GM21576 (cell line): ENCODE measurements around the gene GLDN.

Experiments
- ATAC-seq: cut with Tn5 transposase; IDR thresholded peaks from one replicate; pipeline ENCODE4 v1.9.1; 2021; ENCODE audit warnings: mild to moderate bottlenecking, moderate library complexity; ENCODE audit not compliant: unreplicated experiment

Gene GLDN

DNA sequence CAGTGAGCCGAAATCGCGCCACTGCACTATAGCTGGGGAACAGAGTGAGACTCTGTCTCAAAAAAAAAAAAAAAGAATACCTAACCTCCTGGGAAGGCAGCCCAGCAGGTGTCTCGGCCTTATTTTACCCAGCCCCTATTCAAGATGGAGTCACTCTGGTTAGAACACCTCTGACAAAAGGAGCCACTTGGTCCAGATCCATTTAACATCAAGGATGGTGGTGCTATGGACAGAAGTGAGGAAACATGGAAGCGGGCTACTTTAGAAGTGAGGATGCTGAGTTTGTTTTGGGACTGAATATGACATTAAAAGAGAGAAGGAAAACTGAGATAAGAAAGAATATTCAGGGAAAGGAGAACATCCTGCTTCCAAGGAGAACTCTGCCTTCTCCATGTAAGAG is 14.7 kb downstream of the GLDN start:
- no peak for ATAC-seq

DNA sequence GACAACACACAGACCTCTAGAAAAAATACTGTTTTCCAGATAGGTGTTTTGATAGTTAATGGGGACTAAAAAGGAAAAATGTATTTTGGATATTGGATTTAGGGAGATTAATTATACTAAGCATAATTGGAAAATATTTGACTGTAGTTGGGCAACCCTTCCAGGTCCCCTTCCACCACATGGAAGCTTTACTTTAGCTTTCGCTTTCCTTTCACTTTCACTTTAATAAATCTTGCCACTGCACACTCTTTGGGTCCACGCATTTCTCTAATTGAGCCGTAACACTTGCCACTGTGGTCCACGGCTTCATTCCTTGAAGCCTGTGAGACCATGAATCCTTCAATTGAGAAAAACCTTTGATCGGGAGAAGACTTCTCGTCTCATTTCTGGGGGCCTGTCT is 15.5 kb downstream of the GLDN start:
- ATAC-seq = no peak

DNA sequence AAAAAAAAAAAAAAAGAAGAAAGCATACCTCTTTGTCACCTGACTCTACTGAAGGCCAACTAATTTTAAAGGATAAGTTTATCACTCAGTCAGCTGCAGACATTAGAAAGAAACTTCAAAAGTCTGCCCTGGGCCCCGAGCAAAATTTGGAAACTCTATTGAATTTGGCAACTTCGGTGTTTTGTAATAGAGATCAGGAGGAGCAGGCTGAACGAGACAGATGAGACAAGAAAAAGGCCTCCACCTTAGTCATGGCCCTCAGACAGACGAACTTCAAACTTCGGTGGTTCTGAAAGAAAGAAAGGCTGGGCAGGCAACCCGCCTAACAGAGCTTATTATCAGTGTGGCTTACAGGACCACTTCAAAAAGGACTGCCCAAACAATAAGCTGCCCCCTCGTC is 18.5 kb downstream of the GLDN start:
- no peak for ATAC-seq

DNA sequence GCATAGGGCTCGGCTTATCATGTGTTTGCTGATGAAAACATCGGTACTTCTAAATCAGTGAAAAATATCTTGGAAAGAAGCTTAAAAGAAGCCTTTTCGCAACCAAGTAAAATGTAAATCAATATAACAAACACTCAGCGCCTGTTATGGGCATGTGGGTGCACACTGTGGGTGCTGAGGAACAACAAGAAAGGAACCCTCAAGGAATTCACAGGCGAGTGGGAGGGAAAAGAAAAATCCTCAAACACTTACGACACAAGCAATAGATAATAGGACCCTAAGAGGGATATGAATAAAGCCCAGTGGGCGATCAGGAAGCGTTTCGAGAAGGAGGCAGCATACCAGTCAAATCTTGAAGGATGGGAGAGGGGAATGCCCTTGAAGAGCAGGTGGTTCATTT is 21.9 kb downstream of the GLDN start:
- no peak for ATAC-seq

DNA sequence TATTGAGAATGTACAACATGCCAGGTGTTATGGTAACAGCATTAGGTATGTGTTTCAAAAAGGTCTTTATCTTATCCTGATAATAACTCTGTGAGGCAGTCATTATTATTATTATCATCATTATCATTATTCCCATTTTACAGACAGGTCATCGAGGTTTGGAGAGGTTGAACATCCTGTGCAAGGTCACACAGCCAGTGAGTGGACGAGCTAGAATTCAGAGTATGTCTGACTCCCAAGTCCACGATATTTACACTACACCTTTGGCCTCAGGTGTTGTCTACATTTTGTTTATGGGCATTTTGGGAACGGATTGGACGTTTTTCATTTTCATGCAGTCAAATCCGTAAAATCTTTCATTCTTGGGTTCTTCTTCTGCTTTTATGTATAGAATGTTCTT is 24.0 kb downstream of the GLDN start:
- ATAC-seq = no peak

DNA sequence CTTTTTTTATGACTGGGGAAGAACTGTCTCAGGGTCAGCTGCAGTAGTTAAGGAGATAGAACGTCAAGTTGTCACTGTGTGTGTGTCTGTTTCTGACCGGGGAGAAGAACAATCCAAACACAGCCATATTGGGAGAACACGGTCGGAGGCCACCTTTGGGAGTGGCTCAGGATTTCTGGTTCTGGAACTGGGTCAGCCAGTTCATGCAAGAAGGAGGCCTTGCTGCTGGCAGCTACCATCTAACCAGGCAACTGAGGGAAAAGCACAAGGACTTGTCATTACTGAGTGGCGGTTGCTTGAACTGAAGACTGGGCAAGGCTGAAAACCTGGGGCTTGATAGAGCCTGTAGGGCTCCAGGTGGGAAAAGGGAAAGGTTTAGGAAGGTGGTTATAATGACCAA is 24.6 kb downstream of the GLDN start:
- no peak for ATAC-seq

DNA sequence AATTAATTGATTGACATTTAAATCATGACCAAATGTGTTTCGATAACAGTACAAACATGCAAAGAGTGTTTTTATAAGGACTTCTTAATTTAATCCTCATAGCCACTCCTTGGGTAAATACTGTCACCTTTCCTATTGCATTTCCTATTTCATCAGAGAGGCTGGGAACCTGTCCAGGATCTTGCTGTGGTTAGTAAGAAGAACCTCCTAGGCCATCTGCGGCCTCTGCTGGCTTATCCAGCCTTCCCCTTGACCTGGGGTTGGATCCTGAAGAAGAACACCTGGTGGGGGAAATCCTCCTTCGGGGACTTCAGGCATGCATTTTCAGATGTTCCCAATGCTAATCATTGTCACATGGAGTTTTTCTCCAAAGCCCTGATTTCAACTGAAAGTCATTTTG is 25.5 kb downstream of the GLDN start:
- no peak for ATAC-seq

DNA sequence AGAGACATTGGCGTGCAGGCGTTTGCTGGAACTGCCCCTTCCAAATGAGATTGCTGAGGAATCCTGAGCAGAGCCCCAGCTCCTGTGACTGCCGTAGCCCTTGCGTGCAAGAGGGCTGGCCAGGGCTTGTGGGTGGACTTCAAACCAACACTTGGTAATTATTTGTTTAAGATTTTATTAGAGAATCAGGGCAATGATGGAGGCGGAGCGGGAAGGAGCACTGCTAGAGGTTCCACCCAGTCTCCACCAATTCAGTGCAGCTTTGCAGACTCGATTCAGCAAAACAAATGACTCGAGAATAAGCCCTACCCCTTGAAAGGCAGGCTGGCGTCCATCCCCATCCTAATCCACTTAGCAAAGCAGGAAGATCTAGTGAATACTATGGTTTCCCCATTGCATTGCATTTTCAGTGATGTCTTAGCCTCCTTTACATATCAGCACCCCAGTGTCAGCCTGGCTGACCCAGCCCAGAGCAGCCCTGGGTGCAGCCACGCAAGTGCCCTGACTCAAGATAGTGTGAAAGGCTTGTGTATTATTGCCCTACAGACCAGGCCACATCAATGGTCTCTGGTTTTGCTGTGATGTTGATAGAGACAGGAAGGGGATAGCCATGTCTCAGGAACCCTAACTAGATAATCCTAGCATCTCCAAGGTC is 26.0 kb downstream of the GLDN start:
- no peak for ATAC-seq

DNA sequence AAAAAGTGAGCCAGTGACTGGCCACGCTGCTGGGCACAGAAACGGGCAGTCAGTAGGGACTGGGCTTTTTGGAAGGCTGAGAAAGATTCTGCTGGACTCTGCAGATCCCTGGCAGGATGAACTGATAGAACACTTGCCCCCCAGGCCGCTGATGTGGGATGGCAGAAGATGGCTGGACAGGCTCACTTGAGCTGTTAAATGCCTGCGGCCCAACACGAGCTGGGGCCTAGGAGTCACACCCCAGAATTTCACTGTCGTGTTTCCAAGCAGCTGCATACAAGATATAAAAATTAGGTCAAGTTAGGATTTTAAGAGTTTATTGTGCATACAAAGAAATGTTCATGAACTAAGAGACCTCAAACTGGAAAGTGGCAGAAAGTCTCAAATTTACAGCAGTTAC is 26.9 kb downstream of the GLDN start:
- ATAC-seq = no peak

DNA sequence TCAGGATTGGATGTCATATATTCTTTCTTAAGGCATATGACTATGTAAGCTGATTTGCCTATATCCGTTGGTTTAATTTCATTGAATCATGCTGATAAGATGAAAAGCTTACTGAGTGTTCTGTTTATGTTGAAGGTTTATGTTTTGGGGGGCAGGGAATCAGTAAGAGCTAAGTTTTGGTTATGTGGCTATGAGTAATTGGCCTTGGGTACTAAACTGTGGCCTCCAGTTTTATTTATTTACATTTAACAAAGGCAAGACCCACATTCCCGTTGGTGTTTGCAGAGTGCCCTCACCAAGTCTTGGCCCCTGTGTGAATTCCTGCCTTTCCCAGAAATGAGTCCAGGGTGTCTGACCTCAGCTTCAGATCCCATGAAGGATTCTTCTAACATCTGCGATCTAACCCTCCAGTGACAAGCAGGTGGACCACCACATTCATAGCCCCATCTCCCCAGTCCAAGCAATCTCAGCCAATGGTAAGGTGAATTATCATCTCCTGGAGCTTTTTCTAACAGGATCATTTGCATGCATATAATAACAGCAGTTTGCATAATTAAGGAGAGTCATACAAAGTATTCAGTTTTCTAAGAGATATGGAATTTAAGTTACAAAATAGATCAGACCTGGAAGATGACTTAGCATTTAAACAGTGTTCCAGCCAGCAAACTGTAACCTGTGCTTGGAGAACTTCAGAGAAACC is 27.4 kb downstream of the GLDN start:
- ATAC-seq = no peak

DNA sequence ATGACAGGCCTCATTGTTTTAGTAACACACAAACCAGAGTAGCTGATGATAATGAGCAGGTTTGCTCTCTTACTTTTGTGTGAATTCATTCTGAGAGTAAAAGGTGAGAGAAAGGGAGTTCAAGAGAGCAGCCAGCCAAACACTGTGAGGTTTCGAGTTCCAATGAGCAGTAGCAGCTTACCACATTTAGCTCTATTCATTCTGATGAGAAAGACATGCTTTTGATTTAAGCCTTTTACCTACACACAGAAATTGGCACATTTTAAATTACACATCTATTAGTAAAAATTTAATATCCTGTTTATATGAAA is 28.0 kb downstream of the GLDN start:
- ATAC-seq = no peak

DNA sequence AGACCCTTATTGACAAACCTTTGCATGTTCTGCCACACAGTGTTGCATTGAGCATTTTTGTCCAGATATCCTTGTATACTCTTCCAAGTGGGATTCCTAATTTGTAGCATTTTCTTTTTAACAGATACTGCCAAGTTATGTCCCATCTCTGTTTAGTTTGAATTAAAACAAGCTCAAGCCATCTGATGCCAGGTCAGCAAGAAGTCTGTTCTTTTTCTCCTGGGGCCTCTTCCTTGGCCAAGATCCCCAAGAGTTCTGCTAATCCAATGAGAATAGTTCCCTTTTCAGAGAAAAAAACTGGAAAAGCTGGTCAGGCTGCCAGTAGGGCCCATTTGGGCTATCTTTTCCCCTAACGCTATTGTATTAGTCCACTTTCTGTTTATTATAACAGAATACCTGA is 29.8 kb downstream of the GLDN start:
- no peak for ATAC-seq

DNA sequence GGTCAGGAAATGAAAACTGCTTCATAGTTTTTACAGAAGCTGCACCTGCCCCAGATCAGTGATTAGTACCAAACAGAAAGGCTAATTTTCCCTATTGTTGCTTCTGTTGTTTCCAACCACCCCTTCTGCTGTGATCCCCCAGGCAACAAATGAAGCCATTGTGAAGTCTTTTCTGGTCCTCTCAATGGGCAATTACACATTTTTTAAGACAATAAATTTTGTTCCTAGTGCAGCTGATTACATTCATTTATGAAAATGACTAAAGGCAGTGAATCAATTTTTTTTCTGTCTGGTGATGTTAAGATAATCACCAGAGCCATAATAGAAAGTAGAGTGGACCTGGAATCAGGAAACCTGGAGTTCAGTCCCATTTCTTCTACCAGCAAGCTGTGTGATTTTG is 32.7 kb downstream of the GLDN start:
- ATAC-seq = no peak

DNA sequence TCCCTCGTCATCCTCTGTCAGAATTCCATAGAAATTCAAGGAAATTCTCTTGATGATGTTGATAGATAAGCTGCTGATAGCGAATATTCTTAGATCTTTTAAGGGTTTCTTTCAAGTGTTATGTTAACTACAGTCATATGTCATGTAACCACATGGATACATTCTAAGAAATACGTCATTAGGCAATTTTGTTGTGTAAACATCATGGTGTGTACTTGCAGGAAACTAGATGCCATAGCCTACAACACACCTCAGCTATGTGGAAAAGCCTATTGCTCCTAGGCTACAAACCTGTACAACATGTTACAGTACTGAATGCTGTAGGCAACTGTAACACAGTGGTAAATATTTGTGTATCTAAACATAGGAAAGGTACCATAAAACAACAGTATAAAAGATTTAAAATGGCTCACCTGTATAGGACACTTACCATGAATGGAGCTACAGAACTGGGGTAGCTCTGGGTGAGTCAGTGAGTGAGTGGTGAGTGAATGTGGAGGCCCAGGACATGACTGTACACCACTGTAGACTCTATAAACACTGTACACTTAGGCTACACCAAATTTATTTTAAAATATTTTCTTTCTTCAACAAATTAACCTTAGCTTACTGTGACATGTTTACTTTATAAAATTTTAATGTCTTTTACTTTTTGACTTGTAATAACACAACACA is 34.6 kb downstream of the GLDN start:
- no peak for ATAC-seq

DNA sequence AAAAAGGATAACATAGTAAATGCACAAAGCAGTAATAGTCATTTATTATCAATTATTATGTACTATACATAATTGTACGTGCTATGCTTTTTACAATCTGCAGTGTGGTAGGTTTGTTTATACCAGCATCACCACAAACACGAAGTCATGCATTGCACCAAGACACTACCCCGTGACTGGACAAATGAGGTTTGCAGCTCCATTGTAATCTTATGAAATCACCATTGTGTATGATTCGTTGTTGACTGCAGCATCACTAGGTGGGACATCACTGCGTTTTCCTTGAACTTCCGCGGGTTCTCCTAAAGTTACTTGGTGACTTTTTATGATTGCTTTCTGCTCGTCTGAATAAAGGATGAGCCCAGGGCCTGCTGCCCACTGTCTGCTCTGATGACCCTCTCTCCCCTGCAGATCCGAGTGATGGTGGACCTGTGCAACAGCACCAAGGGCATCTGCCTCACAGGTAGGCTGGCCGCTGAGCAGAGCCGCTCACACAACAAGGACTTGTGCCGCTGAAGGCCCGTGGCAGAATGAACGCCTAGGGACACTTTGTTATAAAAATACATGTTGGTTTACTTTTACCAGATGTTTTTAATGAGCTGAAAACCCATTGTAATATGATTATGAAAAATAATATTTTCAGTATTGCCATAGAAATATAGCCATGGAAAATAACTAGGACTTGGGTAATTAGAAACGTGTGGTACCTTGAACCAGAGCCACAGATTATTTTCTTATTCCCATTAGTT is 35.8 kb downstream of the GLDN start:
- ATAC-seq = no peak

DNA sequence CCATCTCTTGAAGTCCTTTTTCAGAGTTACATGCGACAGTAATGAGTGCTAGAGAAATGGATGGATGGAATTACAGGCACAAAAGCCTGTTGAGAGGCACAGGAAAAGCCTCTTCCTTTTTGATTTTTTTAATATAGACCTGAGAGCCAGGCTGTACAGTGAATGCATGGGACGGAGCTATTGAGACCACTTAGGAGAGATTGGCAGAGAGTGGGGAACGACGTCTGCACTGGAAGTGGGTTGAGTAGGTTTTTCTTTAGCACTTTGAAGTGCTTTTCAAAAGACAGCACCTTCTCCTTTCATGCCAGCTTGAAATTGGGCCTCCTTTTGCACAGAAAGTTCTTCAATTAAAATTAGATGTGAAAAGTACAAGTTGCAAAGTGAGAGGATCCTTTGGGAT is 37.0 kb downstream of the GLDN start:
- ATAC-seq = no peak

DNA sequence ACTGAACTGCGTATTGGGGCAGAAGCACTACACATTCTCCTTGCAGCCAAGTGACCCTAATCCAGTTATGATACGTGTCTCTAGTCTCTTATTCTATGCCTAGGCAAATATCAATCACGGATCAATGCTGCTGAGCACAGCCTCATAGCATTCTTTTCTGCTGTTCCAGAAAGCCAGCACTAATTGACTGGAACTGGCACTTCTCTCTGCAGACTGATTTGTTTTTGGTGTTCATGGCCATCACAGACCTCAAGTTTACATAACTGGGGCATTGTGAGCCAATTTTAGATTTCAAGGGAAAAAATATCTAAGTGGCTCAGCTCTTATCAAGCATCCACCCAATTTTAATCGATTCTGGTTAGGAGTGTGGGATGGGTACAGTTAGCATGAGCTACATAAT is 37.9 kb downstream of the GLDN start:
- ATAC-seq = no peak

DNA sequence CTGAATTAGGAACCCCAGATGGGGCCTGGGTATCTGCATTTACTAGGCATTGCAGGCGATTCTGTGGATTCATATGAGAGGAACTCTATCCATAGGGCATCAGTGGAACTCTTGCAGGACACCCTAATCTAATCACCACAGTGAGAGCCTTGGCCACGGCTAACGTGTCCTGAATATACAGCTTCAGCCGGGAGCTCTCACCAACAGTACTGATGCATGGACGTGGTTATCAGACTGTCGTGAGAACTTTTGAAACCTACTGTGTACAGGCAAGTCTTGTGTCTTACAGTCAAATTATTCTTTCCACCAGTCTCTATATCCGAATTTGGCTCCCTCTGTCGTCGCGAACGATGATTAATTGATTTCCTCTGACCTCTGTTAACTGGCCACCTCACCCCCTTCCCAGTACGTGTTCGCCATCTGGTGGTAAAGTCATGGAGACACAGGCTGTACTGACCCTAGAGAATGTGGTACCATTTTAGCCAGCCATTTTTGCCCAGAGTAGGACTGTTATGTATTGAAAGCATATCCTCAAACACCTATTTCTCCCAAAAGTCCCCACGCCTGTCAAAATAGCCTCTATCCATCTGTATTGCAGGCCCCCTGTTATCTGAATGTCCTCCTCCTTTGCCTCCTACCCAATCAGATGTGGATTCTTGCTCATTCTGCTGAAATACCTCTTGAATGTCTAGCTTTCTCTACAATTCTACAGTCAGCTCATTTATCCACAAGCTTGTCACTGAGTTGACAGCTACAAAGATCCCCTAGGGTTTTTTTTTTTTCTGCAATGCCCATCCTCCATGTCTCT is 39.7 kb downstream of the GLDN start:
- peak; percentile 76 for ATAC-seq

DNA sequence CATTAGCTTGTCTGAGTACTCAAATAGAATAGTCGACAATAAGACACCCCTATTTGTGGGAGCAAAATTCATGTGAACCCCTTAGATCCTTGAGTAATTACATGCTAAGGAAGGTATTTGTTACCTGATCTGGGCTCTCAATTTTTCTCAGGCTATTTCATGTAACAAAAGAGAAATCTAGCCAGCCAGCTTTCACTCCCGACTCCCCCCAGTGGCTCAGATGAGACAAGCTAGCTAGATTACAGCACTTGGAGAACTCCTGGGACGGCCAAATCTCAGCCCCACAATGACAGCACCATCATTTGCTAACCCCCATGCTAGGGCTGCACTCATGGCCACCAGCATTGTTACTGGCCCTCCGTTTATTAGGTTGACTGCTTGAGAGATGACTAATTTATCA is 41.3 kb downstream of the GLDN start:
- ATAC-seq = no peak

DNA sequence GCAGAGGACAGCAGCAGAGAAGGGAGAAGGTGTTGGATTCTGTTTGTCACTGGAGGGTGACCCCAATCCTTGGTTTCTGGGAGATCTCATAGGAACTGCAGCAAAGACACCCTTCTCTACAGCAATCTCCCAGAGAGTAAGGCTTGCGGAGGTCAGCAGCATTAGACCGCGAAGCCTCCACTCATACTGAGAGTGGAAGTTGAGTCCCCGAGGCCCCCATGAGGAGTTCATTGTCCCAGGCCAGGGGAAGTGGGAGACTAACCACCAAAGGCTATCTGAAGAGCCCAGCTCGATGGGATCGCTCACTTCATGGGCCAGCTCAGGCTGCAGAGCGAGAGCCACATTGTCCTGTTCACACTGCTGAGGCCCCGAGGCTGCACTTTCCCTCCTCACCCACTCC is 44.6 kb downstream of the GLDN start:
- no peak for ATAC-seq

DNA sequence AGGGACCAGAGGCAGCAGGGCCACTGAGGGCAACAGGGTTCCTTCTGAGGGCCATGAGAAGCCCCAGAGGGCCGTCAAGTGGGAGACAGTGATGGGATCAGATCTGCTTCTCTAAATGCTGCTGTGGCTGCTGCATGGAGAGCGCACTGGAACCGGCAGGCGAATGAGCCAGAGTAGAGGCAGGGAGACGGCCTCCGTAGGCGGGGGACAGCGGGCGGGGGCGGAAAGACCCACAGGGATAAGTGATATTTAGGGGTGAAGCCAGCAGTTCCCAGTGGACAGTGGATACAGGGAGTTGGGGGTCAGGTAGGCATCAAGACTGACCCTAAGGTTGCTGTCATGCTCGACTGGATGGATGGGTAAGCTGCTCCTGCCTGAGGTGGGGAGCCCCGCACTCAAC is 45.0 kb downstream of the GLDN start:
- ATAC-seq = no peak
